Mammary epithelial cell (primary cell): ENCODE measurements around the gene CYP2J2.

ENCODE experiments used
- CTCF ChIP-seq, 2 donors: IDR thresholded peaks in 1 of 2; conservative IDR thresholded peaks in 1 of 2; 2 replicates each; pipeline ENCODE4 v1.5.1; 2011 to 2012; ENCODE audit warnings: inconsistent platforms in 2 of 2, low read length in 2 of 2, mild to moderate bottlenecking in 2 of 2, control low read depth in 1 of 2, low read depth in 1 of 2; ENCODE audit not compliant: insufficient read depth in 1 of 2; ENCODE audit errors: extremely low read depth in 1 of 2
- EZH2 ChIP-seq: IDR thresholded peaks from 2 replicates; pipeline ENCODE4 v1.6.1; 2012; ENCODE audit warnings: low read length, inconsistent platforms, borderline replicate concordance

GRCh38 chr1:59871746-59872145 is 54.8 kb downstream of the CYP2J2 start:
- TF ChIP-seq CTCF (conservative IDR thresholded peaks at IDR 0.05 in 1 of 2, IDR thresholded peaks at IDR 0.05 in 1 of 2; ENCODE audit: extremely low read depth in 1 of 2, insufficient read depth in 1 of 2, low read depth in 1 of 2, low read length in 2 of 2) (no peak), EZH2 (no peak)
